Right lobe of liver (tissue), 4 donors: ENCODE measurements around the gene ESM1.

Experiments used
- CTCF ChIP-seq, 4 donors: fragments of 200-600 bp in 3 of 4; fragments of 450-650 bp in 1 of 4; IDR thresholded peaks; one replicate each; pipeline versions ENCODE4 v1.5.1 to v1.8.0; 2016 to 2022; ENCODE audit warnings: antibody characterized with exemption in 4 of 4, mild to moderate bottlenecking in 2 of 4
- POLR2A ChIP-seq: fragments of 450-650 bp; IDR thresholded peaks from one replicate; pipeline ENCODE4 v1.6.1; 2017; ENCODE audit warnings: antibody characterized with exemption, mild to moderate bottlenecking
- donor health status: DM: no; HTN: no; CAD: no.
- donor health status: DM: no; HTN: no; CAD: no.
- donor health status: DM: no; HTN: yes; CAD: no.

GRCh38 chr5:54990841-54991258, 5.5 kb upstream of the ESM1 start:
- no peak for TF ChIP-seq CTCF (IDR thresholded peaks at IDR 0.05)
- TF ChIP-seq POLR2A = no peak
